Vagina (tissue), 2 donors: ENCODE measurements around the gene NUDCD3.

Experiments
- CTCF ChIP-seq, 3 experiments: fragments of 450-650 bp in 2 of 3; fragments of 200-600 bp in 1 of 3; sonication (generic) in 1 of 3; IDR thresholded peaks; one replicate each; pipeline ENCODE4 v1.5.1; 2017 to 2019; ENCODE audit warnings: antibody characterized with exemption in 3 of 3, mild to moderate bottlenecking in 2 of 3, moderate library complexity in 2 of 3
- POLR2A ChIP-seq, 2 donors: fragments of 450-650 bp; IDR thresholded peaks; one replicate each; pipeline ENCODE4 v1.6.1; 2017; ENCODE audit warnings: antibody characterized with exemption in 2 of 2, mild to moderate bottlenecking in 2 of 2, moderate library complexity in 2 of 2
- POLR2AphosphoS5 ChIP-seq, 2 donors: sonication (generic); formaldehyde crosslinking; IDR thresholded peaks; one replicate each; pipeline ENCODE4 v1.9.0; 2017; ENCODE audit warnings: antibody characterized with exemption in 2 of 2, mild to moderate bottlenecking in 2 of 2, low read depth in 1 of 2; ENCODE audit not compliant: insufficient read depth in 1 of 2

- TF ChIP-seq CTCF (IDR thresholded peaks at IDR 0.05) (no peak), POLR2A (IDR thresholded peaks at IDR 0.05) (no peak), POLR2AphosphoS5 (IDR thresholded peaks at IDR 0.05; ENCODE audit: insufficient read depth in 1 of 2, low read depth in 1 of 2) (no peak)
Observed at GRCh38 chr7:44477938-44478337, 12.5 kb downstream of the NUDCD3 start.
